ENCODE measurements around the gene MARF1. TPM values are rescaled to one million over a fixed set of nuclear protein-coding genes. Genes with fewer than 3 reads are reported as not detected.

Gene MARF1
- polyA plus RNA-seq, 1 donor (not counting 4 experiments of a cell fraction or from before 2014, with no cell fraction given) = 12.5 TPM

GRCh38 chr16:15585956-15586355, 57.0 kb downstream of the MARF1 start:
- H3K27me3 ChIP-seq (ENCODE audit: control insufficient read depth, extremely low read depth, insufficient read depth, low read length) = no peaks in the 10 kb centered on the region
- H3K4me3 ChIP-seq (ENCODE audit: control insufficient read depth in 2 of 3, extremely low read depth in 1 of 3, insufficient read depth in 2 of 3, low read depth in 1 of 3, low read length in 3 of 3) = no peak overlapping the region
- H4K20me1 ChIP-seq (ENCODE audit: control insufficient read depth, extremely low read depth, insufficient read depth, low read length) = no peaks in the 10 kb centered on the region
- peaks cover 2 to 8% of the 10 kb centered on the region in 2 experiments for H3K36me3 ChIP-seq (ENCODE audit: control insufficient read depth in 2 of 2, extremely low read depth in 1 of 2, insufficient read depth in 2 of 2, low read length in 2 of 2)
- H3K4me1 ChIP-seq (ENCODE audit: control insufficient read depth, extremely low read depth, insufficient read depth, low read length) = peaks cover 10% of the 10 kb centered on the region
- H2AFZ ChIP-seq (ENCODE audit: control insufficient read depth, low read length) = no peak overlapping the region
- H3K9me3 ChIP-seq (ENCODE audit: control insufficient read depth, low read depth, low read length) = peaks cover 4% of the 10 kb centered on the region
- TF ChIP-seq EZH2 (IDR thresholded peaks at IDR 0.05; ENCODE audit: low read length) (no peak), CTCF (optimal IDR thresholded peaks at IDR 0.05 in 1 of 3, IDR thresholded peaks at IDR 0.05 in 1 of 3, conservative IDR thresholded peaks at IDR 0.05 in 1 of 3; ENCODE audit: extremely low read depth in 1 of 3, insufficient read depth in 2 of 3, low read length in 3 of 3) (no peak)
- dilution Hi-C loops (cut with MboI; ENCODE audit: extremely low pct_ligation_motif_present, low sequenced_read_pairs) = no loop called here
- H3K9ac ChIP-seq (ENCODE audit: control insufficient read depth, extremely low read depth, insufficient read depth, low read length) = no peak overlapping the region
- DNase-seq (ENCODE audit: low read depth, low spot score) (no peak), FAIRE-seq (no peak)
- no peaks in the 10 kb centered on the region for H3K79me2 ChIP-seq (ENCODE audit: control insufficient read depth, insufficient read depth, low read length)
- no peak overlapping the region for H3K27ac ChIP-seq (ENCODE audit: control insufficient read depth, insufficient read depth, low read length)
- H3K9me1 ChIP-seq (ENCODE audit: control insufficient read depth, extremely low read depth, insufficient read depth, low read length) = no peaks in the 10 kb centered on the region
- H3K4me2 ChIP-seq (ENCODE audit: control insufficient read depth, extremely low read depth, insufficient read depth, low read depth, low read length) = no peak overlapping the region

- no peak overlapping the region for H3K4me2 ChIP-seq (ENCODE audit: control insufficient read depth, extremely low read depth, insufficient read depth, low read depth, low read length)
- H2AFZ ChIP-seq (ENCODE audit: control insufficient read depth, low read length) = no peak overlapping the region
- no peak overlapping the region for H3K27ac ChIP-seq (ENCODE audit: control insufficient read depth, insufficient read depth, low read length)
- H3K27me3 ChIP-seq (ENCODE audit: control insufficient read depth, extremely low read depth, insufficient read depth, low read length) = no peaks in the 10 kb centered on the region
- TF ChIP-seq EZH2 (IDR thresholded peaks at IDR 0.05; ENCODE audit: low read length) (no peak), CTCF (optimal IDR thresholded peaks at IDR 0.05 in 1 of 3, IDR thresholded peaks at IDR 0.05 in 1 of 3, conservative IDR thresholded peaks at IDR 0.05 in 1 of 3; ENCODE audit: extremely low read depth in 1 of 3, insufficient read depth in 2 of 3, low read length in 3 of 3) (no peak)
- peaks cover 4% of the 10 kb centered on the region for H3K9me3 ChIP-seq (ENCODE audit: control insufficient read depth, low read depth, low read length)
- peaks cover 2 to 6% of the 10 kb centered on the region in 2 experiments for H3K36me3 ChIP-seq (ENCODE audit: control insufficient read depth in 2 of 2, extremely low read depth in 1 of 2, insufficient read depth in 2 of 2, low read length in 2 of 2)
- H3K79me2 ChIP-seq (ENCODE audit: control insufficient read depth, insufficient read depth, low read length) = no peaks in the 10 kb centered on the region
- no peak overlapping the region for H3K4me3 ChIP-seq (ENCODE audit: control insufficient read depth in 2 of 3, extremely low read depth in 1 of 3, insufficient read depth in 2 of 3, low read depth in 1 of 3, low read length in 3 of 3)
- no peak overlapping the region for H3K9ac ChIP-seq (ENCODE audit: control insufficient read depth, extremely low read depth, insufficient read depth, low read length)
- no peaks in the 10 kb centered on the region for H4K20me1 ChIP-seq (ENCODE audit: control insufficient read depth, extremely low read depth, insufficient read depth, low read length)
- DNase-seq (ENCODE audit: low read depth, low spot score) (no peak), FAIRE-seq (no peak)
- dilution Hi-C loops (cut with MboI; ENCODE audit: extremely low pct_ligation_motif_present, low sequenced_read_pairs) = no loop called here
- peaks cover 4% of the 10 kb centered on the region for H3K4me1 ChIP-seq (ENCODE audit: control insufficient read depth, extremely low read depth, insufficient read depth, low read length)
- H3K9me1 ChIP-seq (ENCODE audit: control insufficient read depth, extremely low read depth, insufficient read depth, low read length) = no peaks in the 10 kb centered on the region
Measured at GRCh38 chr16:15583526-15583925, 59.4 kb downstream of the MARF1 start.
